Measurements from ENCODE around the gene CTAGE4. TPM values are rescaled to one million over a fixed set of nuclear protein-coding genes. Genes with fewer than 3 reads are reported as not detected.
"Not testable (repeated sequence)": the region's sequence is repeated elsewhere in the genome, so short reads cannot be mapped to it uniquely, and the experiment has no call there.

Gene CTAGE4
- 1 to 10 TPM in 2 of 9 donors, under 1 TPM in 3, not detected in 4; 0.08 to 2.6 (median 0.25) TPM for total RNA-seq
- under 1 TPM; 0.03 to 0.27 TPM for polyA plus RNA-seq
- long read RNA-seq, donor 1: 0 reads
- long read RNA-seq, donor 2: 0 reads
- long read RNA-seq, donor 3: 0 reads

GRCh38 chr7:144183166-144183565, at the start of gene CTAGE4:
Gene CTAGE4, plus strand, starts transcription at chr7:144183466. Its CDS starts 38 bp downstream, at chr7:144183504.
- H3K4me1 ChIP-seq; H3K9me3 ChIP-seq; intact Hi-C loops (cut with DNase I); DNase-seq; H3K27ac ChIP-seq; H3K27me3 ChIP-seq; ATAC-seq; H3K36me3 ChIP-seq; H3K4me3 ChIP-seq: not testable (repeated sequence)
- WGBS, 4 donors: no CpG with 5 or more reads among the region's 19 CpGs

GRCh38 chr7:144134116-144134515, 49.1 kb upstream of the CTAGE4 start:
- intact Hi-C loops (cut with DNase I): loop anchor here in 1 of 10 donors (10.0 kb wide), 1 partner anchor 159 kb away; no protein-coding TSS in a partner anchor
- no peak overlapping the region for H3K27ac ChIP-seq
- ATAC-seq (no peak), DNase-seq (no peak)
- no peaks in the 10 kb centered on the region for H3K27me3 ChIP-seq
- no peaks in the 10 kb centered on the region for H3K9me3 ChIP-seq
- H3K4me3 ChIP-seq: no peak overlapping the region
- no peaks in the 10 kb centered on the region for H3K36me3 ChIP-seq
- no peaks in the 10 kb centered on the region for H3K4me1 ChIP-seq
- 47 to 81% (median 68%) methylated on average over 1 of the region's 1 CpG for WGBS, 4 donors
- no peak for TF ChIP-seq CTCF (IDR thresholded peaks at IDR 0.05)
- TF ChIP-seq POLR2A (IDR thresholded peaks at IDR 0.05): no peak

- DNase-seq (no peak), ATAC-seq (no peak)
- TF ChIP-seq POLR2A (IDR thresholded peaks at IDR 0.05): no peak
- TF ChIP-seq CTCF (IDR thresholded peaks at IDR 0.05): no peak
- no peaks in the 10 kb centered on the region for H3K27me3 ChIP-seq
- no peak overlapping the region for H3K4me3 ChIP-seq
- H3K4me1 ChIP-seq: no peaks in the 10 kb centered on the region
- no peaks in the 10 kb centered on the region for H3K9me3 ChIP-seq
- 63 to 79% (median 69%) methylated on average over 1 of the region's 1 CpG for WGBS, 4 donors
- H3K36me3 ChIP-seq: no peaks in the 10 kb centered on the region
- intact Hi-C loops (cut with DNase I): loop anchor here in 1 of 10 donors (10.0 kb wide), 1 partner anchor 163 kb away; no protein-coding TSS in a partner anchor
- H3K27ac ChIP-seq: no peak overlapping the region
Observed at GRCh38 chr7:144137501-144137900, 45.8 kb upstream of the CTAGE4 start.

GRCh38 chr7:144142187-144142586, 41.1 kb upstream of the CTAGE4 start:
- Histone ChIP-seq H3K27ac (no peak overlapping the region), H3K4me3 (no peak overlapping the region), H3K4me1 (no peaks in the 10 kb centered on the region), H3K36me3 (no peaks in the 10 kb centered on the region), H3K27me3 (no peaks in the 10 kb centered on the region), H3K9me3 (peaks cover 0 to 16% (median 0%) of the 10 kb centered on the region in 12 donors)
- DNase-seq: no peak
- intact Hi-C loops (cut with DNase I): no loop called here
- no peak for ATAC-seq
- no peak for TF ChIP-seq POLR2A (IDR thresholded peaks at IDR 0.05)
- no peak for TF ChIP-seq CTCF (IDR thresholded peaks at IDR 0.05)
- 79 to 89% (median 83%) methylated on average over 3 of the region's 3 CpGs for WGBS, 4 donors

GRCh38 chr7:144144426-144144825, 38.8 kb upstream of the CTAGE4 start:
- Histone ChIP-seq H3K4me1 (no peaks in the 10 kb centered on the region), H3K36me3 (no peaks in the 10 kb centered on the region), H3K4me3 (no peak overlapping the region), H3K27me3 (no peaks in the 10 kb centered on the region), H3K9me3 (peaks cover 0 to 38% (median 20%) of the 10 kb centered on the region in 12 donors), H3K27ac (no peak overlapping the region)
- DNase-seq: no peak
- WGBS, 4 donors: 89 to 94% (median 93%) methylated on average over 3 of the region's 3 CpGs
- TF ChIP-seq POLR2A (IDR thresholded peaks at IDR 0.05): no peak
- TF ChIP-seq CTCF (IDR thresholded peaks at IDR 0.05): no peak
- intact Hi-C loops (cut with DNase I): no loop called here
- no peak for ATAC-seq
